Hepatocyte (in vitro differentiated cells): ENCODE measurements around the gene CCDC158. TPM values are rescaled to one million over a fixed set of nuclear protein-coding genes. Genes with fewer than 3 reads are reported as not detected.

Source experiments
- DNase-seq: peaks from one replicate; pipeline ENCODE4 v3.0.0-alpha.2; 2016; ENCODE audit warnings: low spot score
- H2AFZ ChIP-seq: fragments of 200-600 bp; sonication (generic); 2 replicates; pipeline ENCODE4 v1.6.0; 2016; ENCODE audit warnings: antibody characterized with exemption, mild to moderate bottlenecking
- H3K27ac ChIP-seq: fragments of 200-600 bp; sonication (generic); 2 replicates; pipeline ENCODE4 v1.5.1; 2016; ENCODE audit warnings: mild to moderate bottlenecking
- H3K27me3 ChIP-seq: fragments of 200-600 bp; sonication (generic); 2 replicates; pipeline ENCODE4 v1.6.1; 2016
- H3K36me3 ChIP-seq: fragments of 200-600 bp; sonication (generic); replicated peaks from 2 replicates; pipeline ENCODE4 v1.5.1; 2016; ENCODE audit warnings: low read depth; ENCODE audit not compliant: insufficient read depth
- H3K4me1 ChIP-seq: fragments of 200-600 bp; sonication (generic); 2 replicates; pipeline ENCODE4 v1.5.1; 2016; ENCODE audit warnings: mild to moderate bottlenecking, moderate library complexity; ENCODE audit not compliant: insufficient read depth
- H3K4me2 ChIP-seq: fragments of 200-600 bp; sonication (generic); 2 replicates; pipeline ENCODE4 v1.6.0; 2016
- H3K4me3 ChIP-seq: fragments of 200-600 bp; sonication (generic); 2 replicates; pipeline ENCODE4 v1.5.1; 2016; ENCODE audit warnings: mild to moderate bottlenecking
- H3K79me2 ChIP-seq: fragments of 200-600 bp; sonication (generic); 2 replicates; pipeline ENCODE4 v1.6.0; 2017; ENCODE audit warnings: mild to moderate bottlenecking
- H3K9me2 ChIP-seq: fragments of 200-600 bp; sonication (generic); replicated peaks from 2 replicates; pipeline ENCODE4 v1.6.0; 2017; ENCODE audit warnings: mild to moderate bottlenecking; ENCODE audit not compliant: insufficient read depth
- H3K9me3 ChIP-seq: fragments of 200-600 bp; sonication (generic); 2 replicates; pipeline ENCODE4 v1.5.1; 2016; ENCODE audit warnings: low read depth, mild to moderate bottlenecking
- H4K20me1 ChIP-seq: fragments of 200-600 bp; sonication (generic); 2 replicates; pipeline ENCODE4 v1.6.0; 2016; ENCODE audit warnings: mild to moderate bottlenecking; ENCODE audit not compliant: insufficient read depth, poor library complexity, severe bottlenecking
- CTCF ChIP-seq: fragments of 200-600 bp; sonication (generic); IDR thresholded peaks from 2 replicates; pipeline ENCODE4 v1.5.1; 2016; ENCODE audit warnings: antibody characterized with exemption, mild to moderate bottlenecking; ENCODE audit not compliant: poor library complexity
- EZH2 ChIP-seq: fragments of 200-600 bp; sonication (generic); IDR thresholded peaks from 2 replicates; pipeline ENCODE4 v1.6.1; 2016; ENCODE audit warnings: antibody characterized with exemption, mild to moderate bottlenecking, borderline replicate concordance
- EZH2phosphoT487 ChIP-seq: fragments of 200-600 bp; sonication (generic); IDR thresholded peaks from one replicate; pipeline ENCODE4 v1.6.1; 2018; ENCODE audit warnings: antibody characterized with exemption, mild to moderate bottlenecking, low read depth, moderate library complexity; ENCODE audit not compliant: unreplicated experiment, severe bottlenecking
- WGBS: methylation state at CpG from one replicate; pipeline ENCODE4 v1.1.6; 2016; ENCODE audit warnings: low lambda C conversion rate; ENCODE audit errors: missing lambda C conversion rate; 5-methylcytosine and 5-hydroxymethylcytosine counted together
- polyA plus RNA-seq: library from polyadenylated mRNA; unstranded; fragments of >200 nt; fragmentation: Nextera tagmentation; extraction: Ambion mirVana; gene quantifications from 2 replicates; pipeline ENCODE4 v1.2.1, GENCODE V29; 2016
- total RNA-seq: library from RNA; depleted of rRNA; stranded (reverse); fragments of >200 nt; gene quantifications from 2 replicates; pipeline ENCODE4 v1.2.3, GENCODE V29; 2014

The CCDC158 gene
- total and polyA plus RNA-seq, 2 experiments from 2014 or later: 0.04 TPM; not detected in 1

- H3K36me3 ChIP-seq: no peaks in the 10 kb centered on the region
- H3K9me3 ChIP-seq: no peaks in the 10 kb centered on the region
- H3K4me1 ChIP-seq: no peaks in the 10 kb centered on the region
- H2AFZ ChIP-seq: no peak overlapping the region
- H3K4me3 ChIP-seq: no peak overlapping the region
- H3K4me2 ChIP-seq: no peak overlapping the region
- no peaks in the 10 kb centered on the region for H3K79me2 ChIP-seq
- DNase-seq: peak; percentile 60
- H3K27ac ChIP-seq: peak overlapping the region; percentile 53
- H4K20me1 ChIP-seq: no peaks in the 10 kb centered on the region
- no peaks in the 10 kb centered on the region for H3K9me2 ChIP-seq
- TF ChIP-seq EZH2: no peak
- H3K27me3 ChIP-seq: no peaks in the 10 kb centered on the region
These were observed 79.9 kb downstream of the CCDC158 start for GRCh38 chr4:76341063-76341462.

GRCh38 chr4:76339364-76339763 lies 81.6 kb downstream of the CCDC158 start:
- Histone ChIP-seq H3K4me2 (no peak overlapping the region), H3K4me1 (no peaks in the 10 kb centered on the region), H2AFZ (no peak overlapping the region), H3K27me3 (no peaks in the 10 kb centered on the region), H3K79me2 (no peaks in the 10 kb centered on the region), H3K4me3 (no peak overlapping the region), H3K9me3 (no peaks in the 10 kb centered on the region), H3K9me2 (no peaks in the 10 kb centered on the region), H4K20me1 (no peaks in the 10 kb centered on the region), H3K36me3 (no peaks in the 10 kb centered on the region), H3K27ac (no peak overlapping the region)
- TF ChIP-seq EZH2phosphoT487 (no peak), CTCF (no peak), EZH2 (no peak)
- no peak for DNase-seq
- WGBS: 62% methylated on average over 2 of the region's 2 CpGs

- Histone ChIP-seq H4K20me1 (no peaks in the 10 kb centered on the region), H3K27me3 (no peaks in the 10 kb centered on the region), H3K4me1 (no peaks in the 10 kb centered on the region), H2AFZ (no peak overlapping the region), H3K9me3 (no peaks in the 10 kb centered on the region), H3K79me2 (no peaks in the 10 kb centered on the region), H3K36me3 (no peaks in the 10 kb centered on the region), H3K4me3 (no peak overlapping the region), H3K27ac (no peak overlapping the region), H3K4me2 (no peak overlapping the region), H3K9me2 (no peaks in the 10 kb centered on the region)
- TF ChIP-seq EZH2phosphoT487: no peak
- no peak for TF ChIP-seq CTCF
- no peak for TF ChIP-seq EZH2
- no peak for DNase-seq
- WGBS: 80% methylated on average over 3 of the region's 3 CpGs
These were observed 86.1 kb downstream of the CCDC158 start for GRCh38 chr4:76334885-76335284.

- Histone ChIP-seq H3K4me1 (no peaks in the 10 kb centered on the region), H3K36me3 (no peaks in the 10 kb centered on the region), H3K4me3 (no peak overlapping the region), H3K4me2 (no peak overlapping the region), H2AFZ (no peak overlapping the region), H4K20me1 (no peaks in the 10 kb centered on the region), H3K9me3 (no peaks in the 10 kb centered on the region), H3K27ac (no peak overlapping the region), H3K79me2 (no peaks in the 10 kb centered on the region), H3K27me3 (no peaks in the 10 kb centered on the region), H3K9me2 (no peaks in the 10 kb centered on the region)
- TF ChIP-seq EZH2phosphoT487 (no peak), EZH2 (no peak), CTCF (no peak)
- DNase-seq: no peak
These were observed 94.4 kb downstream of the CCDC158 start for GRCh38 chr4:76326515-76326914.
